GM19372 (cell line): ENCODE measurements around the gene C6orf163.
A peak's percentile ranks its signal among the peaks of the same experiment; 100 is the strongest.

ENCODE experiments used
- ATAC-seq: cut with Tn5 transposase; IDR thresholded peaks from one replicate; pipeline ENCODE4 v1.9.1; 2021; ENCODE audit warnings: mild to moderate bottlenecking, low read depth, moderate library complexity; ENCODE audit not compliant: unreplicated experiment

C6orf163 gene

DNA sequence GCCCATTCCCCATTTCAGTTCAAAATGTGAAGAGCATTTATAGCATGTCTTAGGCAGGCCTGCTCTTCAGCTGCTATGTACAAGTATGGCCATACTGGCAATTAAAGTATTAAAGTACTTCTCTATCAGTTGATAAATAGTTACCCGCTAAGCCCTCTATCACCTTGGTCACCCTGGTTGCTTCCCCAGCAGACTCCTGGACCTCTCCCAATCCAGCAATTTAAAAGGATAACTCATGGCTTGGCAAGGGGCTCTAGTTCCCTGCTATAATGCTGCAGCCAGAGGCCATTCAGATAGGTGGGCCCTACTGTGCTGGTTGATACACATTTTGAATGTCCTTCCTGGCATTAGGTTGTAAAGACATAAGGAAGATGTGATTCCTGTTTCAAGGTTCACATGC lies 7.0 kb downstream of the C6orf163 start:
- no peak for ATAC-seq

DNA sequence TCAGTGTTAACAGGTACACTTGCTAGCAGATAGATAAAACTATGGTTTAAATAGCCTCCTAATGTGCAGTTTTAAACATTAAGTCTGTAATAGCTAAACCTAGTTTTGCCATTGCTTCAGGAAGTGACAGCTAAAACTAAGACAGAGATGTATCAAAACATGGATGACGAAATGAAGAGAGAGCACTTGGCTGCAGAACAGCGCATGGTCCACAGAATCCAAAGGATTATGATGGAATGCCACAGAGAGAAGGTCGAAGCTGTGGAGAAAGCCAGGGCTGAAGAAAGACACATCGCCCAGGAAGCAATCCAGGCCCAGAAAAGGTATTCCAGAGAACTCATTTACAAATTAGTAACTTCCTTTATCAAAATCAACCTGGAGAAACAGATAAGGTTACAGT lies 11.6 kb downstream of the C6orf163 start:
- no peak for ATAC-seq

DNA sequence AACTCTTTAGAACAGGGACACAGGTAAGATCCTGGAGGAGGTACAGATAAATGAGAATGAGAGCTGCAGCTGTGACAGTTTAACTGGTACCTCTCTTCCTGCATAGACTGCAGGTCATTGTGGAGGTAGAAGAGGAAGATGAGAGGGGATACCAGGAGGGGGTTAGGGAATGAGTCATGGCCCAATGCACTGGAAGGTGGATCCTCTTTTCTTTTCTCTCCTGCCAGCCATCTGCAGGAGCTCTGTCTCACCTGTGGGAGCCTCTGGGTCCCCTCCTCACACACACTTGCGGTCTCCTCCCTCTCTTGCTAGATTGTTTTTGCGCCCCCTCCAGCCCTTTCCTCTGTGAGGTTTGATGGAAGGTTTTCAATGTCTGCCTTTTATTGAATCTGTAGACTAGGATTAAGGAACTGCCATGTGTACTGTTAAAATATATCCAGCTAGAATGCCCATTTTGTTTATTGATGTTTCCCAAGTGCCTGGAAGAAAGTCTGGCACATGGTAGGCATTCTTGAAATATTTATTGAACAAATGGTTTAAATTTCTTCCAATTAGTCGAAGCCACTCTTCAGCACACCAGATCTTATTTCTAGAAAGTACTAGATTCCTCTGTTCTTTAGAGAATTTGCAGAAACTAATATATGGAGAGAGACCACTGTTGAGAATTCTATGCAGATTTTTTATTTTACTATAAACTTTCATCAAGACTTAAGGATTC lies 13.0 kb downstream of the C6orf163 start:
- ATAC-seq = no peak

DNA sequence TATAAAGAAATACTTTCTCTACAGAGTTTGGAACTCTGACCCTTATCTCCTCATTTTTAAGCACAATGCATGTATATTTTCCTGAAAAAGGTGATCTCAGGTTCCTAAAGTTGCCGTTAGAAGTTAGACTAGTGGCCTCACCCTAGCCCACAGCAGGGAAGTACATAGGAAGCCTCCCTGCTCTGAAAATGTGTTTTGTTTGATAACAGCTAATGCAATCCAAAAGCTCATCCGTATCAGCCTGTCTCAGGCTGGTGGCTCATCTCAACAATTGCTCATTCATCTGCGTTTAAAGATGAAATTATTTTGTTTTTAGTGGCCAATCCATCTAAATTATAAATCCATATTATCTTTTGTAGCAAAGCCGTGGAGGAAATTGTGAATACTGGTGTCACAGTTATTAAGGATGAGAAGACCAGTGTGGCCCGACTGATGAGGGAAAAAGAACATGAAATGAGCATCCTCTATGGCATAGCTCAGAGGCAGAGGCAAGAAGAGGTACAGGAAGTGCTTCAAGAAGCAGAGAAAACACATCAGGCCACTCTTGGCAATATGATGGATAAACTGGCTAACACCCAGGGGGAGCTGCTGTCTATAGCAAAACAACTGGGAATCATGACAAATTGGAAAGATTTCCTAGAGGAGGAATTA lies 20.1 kb downstream of the C6orf163 start:
- no peak for ATAC-seq

DNA sequence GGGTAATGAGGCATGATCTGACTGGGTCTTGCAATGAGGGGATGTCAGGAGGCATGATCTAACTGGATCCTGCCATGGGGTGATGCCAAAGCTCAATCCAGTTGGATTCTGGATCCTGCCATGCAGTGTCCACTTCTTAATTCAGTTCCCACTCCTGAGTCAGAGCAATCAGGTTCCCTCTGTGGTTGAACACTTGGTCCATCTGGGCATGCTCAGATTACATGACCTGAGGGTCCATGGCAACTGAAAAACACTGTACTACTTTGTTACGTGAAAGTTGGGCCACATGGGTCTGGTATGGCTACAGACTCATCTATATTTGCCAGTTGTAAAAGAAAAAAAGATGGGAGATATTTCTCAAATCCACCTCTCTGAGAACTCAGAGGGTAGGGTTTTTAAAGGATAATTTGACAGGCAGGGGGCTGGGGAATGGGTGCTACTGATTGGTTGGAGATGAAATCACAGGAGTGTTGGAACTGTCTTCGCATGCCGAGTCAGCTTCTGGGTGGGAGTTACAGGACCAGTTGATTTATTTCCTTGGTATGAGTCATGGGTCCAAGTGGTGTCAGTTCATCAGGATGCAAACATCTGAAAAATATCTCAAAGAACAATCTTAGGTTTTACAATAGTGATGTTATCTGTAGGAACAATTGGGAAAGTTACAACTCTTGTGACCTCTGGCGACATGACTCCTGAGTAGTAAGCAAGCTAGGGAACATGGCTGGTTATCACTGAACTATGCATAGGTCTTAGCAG lies 21.6 kb downstream of the C6orf163 start:
- ATAC-seq = no peak

DNA sequence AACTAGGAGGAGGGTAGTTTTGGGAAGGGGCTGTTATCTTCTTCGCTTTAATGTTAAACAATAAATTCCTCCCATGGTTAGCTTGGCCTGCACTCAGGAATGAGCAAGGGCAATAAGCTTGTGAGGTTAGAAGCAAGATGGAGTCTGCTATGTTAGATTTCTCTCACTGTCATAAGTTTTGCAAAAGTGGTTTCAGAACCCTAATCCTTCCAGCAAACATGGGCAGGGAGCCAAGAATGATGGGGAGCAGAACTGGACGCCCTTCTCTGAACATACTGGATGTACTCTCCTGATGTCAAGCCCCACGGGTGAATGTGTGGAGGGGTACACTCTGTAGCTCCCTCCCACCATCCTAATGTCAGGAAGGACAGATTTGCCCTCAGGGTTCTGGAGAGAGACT lies 22.3 kb downstream of the C6orf163 start:
- ATAC-seq = no peak

DNA sequence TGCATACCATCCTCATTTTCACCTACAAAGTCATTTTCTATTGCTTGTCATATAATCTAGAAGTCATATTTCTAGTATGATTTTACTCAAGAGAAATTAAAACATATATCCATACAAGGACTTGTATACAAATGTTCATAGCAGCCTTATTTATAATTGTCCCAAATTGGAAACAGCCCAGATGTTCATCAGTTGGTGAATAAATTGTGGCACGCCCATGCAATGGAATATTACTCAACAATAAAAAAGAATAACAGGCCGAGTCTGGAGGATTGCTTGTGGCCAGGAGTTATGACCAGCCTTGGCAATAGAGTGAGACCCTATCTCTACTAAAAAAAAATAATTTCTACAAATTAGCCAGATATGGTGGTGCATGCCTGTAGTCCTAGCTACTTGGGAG lies 28.8 kb downstream of the C6orf163 start:
- no peak for ATAC-seq

DNA sequence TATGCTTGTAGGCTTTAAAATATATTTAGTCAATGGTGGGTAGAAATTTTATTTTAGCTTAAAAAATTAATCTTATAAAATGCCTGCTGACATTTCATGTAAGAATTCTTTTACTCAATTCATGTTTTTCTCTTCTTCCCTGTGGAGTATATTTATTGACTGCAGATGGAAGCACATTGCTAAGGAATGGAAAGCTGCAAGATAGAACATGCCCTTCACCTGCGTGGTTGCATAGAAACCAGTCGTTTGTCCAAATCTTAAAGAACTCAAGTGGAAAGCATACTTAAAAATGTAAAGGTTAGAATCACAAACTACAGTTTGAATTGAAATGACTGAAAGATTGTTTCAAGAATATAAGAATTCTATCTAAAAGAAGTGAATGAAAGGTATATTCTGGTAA lies 30.7 kb downstream of the C6orf163 start:
- no peak for ATAC-seq

- no peak for ATAC-seq
Measured at GRCh38 chr6:87376643-87377042, 32.0 kb downstream of the C6orf163 start.

GRCh38 chr6:87378947-87379346 lies 34.3 kb downstream of the C6orf163 start:
- peak; percentile 47 for ATAC-seq

DNA sequence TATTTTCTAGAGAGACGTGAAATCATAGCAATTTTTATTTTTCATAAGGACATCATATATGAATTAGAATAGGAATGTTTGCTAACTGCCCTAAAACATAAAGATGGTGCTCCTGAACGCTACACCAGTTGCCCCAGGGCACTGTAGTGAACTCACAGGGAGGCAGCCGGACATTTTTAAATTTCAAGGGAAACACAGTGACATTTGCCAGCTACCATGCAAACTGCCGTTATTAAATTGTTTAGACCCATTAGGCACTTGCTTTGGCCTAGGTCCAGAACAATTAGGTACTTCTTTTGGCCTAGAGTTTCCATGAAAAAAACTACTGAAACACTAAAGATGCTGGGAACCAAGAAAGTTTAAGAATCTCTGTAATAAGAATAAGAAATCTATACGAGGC lies 38.2 kb downstream of the C6orf163 start:
- ATAC-seq = no peak

GRCh38 chr6:87384038-87384437 lies 39.4 kb downstream of the C6orf163 start:
- no peak for ATAC-seq

GRCh38 chr6:87384449-87384848 lies 39.8 kb downstream of the C6orf163 start:
- ATAC-seq = no peak

DNA sequence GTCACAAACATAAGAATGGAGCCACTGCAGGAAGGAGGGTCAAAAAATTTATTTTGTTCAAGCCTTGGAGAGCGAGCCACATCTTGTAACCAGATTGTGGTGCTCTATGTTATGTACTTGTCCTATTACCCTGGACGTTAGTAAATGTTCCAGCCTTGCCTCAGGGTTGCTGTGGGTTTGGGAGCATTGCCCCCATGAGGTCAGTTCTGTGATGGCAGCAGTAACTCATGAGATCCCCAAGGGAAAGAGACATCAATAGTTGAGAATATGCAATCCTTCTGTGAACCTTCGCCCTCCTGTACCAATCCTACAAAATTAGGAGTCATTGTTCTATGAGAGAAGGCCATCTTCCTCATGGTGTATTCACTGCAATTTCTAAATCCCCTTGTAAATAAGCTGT lies 46.7 kb downstream of the C6orf163 start:
- no peak for ATAC-seq

DNA sequence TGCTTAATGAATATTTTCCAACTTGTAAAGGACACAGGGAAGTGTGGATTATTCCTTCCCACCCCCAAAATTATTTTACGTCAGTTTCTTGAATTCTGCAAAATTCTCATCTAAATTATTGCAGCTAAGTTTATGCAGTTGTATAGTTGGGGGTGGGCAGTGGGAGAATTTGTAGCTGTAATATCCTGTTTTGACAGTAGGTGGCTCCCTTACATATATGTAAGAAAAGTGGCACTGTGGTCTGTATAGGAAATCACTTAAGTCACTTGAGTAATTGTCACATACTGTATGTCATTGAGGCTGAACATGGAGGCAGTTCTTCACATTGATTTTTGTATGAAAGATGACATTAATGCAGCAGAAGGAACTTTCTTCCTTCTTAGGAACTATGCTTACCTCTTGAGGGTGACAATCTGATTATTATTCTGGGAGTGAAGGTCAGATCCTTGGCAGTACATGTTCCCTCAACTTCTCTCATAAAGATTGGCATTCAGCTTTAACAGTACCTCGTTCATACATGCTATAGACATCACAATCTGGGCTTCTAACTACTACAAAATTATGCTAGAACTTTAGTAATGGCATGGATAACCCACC lies 48.5 kb downstream of the C6orf163 start:
- peak; percentile 62 for ATAC-seq

DNA sequence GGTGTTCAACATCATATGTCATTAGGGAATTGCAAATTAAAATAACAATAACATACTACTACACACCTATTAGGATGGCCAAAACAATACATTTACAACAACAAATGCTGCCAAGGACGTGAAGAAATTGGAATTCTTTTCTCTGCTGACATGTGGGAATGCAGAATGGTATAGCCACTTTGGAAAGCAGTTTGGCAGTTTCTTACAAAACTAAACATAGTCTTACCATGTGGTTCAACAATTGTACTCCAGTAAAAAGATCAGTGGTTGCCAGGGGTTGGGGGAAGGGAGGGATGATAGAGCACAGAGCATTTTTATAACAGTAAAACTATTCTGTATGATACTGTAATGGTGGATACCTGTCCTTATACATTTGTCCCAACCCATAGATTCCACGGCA lies 50.8 kb downstream of the C6orf163 start:
- ATAC-seq = no peak

DNA sequence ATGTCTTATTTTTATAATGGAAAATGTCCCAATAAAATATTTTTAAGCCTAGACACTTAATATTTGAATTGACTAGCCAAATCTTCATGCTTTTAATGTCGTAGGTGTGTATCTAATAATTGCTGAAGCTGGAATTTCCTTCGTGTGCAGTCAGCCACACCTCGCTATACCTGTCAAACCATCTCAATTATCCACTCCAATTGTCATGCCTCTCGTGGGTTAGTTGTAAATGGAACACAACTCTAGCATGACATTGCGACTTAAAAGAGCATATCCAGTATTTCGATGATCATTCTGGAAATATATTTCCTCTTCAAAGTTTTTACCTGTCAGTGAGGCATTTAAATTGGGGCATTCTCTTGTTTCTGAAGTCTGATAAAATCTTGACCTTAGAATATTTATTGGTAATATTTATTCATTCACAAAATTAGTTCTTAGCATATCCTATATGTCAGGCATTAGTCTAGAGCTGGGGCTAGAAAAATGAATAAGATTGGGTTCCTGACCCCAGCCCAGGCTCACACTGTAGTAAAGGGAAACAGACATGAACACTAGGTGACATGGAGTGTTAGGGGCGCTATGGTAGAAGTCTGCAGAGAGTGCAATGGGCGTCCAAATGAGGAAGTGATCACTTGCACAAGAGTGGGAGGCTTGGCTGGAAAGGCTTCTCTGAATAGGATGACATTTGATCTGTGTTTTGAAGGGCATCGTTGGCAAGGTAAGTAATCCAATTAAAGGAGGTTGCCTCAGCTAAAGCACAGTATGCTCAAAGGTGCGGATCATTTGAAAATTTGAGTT lies 52.2 kb downstream of the C6orf163 start:
- peak; percentile 93 for ATAC-seq

GRCh38 chr6:87397656-87398055 lies 53.0 kb downstream of the C6orf163 start:
- ATAC-seq = no peak

DNA sequence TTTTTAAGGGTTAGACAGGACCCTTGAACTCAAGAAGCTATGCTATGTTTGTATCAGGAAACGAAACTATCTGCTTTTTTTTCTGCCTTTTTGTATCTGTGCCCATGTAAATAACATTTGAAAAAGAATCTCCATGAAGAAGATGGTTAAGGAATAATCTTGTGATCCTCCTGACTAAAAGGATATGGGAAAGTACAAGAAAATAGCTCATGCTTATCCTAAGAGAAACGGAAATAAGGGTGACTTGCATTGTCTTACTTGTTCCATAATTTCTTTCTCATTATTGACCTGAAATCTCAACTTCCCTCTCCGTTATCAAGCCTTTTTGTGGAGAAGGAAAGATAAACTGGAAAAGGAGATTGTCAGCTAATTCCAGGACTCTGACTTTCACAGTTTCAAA lies 57.2 kb downstream of the C6orf163 start:
- no peak for ATAC-seq

DNA sequence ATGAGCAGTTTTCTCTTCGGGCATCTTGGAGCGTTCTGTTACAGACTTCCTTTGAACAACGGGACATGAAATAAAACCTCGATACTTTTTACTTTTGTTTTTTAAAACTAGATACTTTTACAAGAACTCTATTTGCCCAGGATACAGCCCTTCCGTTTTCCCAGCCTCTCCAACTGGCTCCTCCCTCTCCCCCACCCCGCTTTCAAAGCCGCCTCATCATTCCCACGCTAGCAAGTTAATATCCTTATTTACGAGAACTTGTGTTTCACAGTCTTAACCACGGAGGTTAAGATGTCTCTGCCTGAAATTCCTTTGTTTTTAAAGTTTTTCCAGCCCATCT lies 62.9 kb downstream of the C6orf163 start:
- peak; percentile 14 for ATAC-seq
